Spinal cord (tissue), 10 donors: ENCODE results near the gene ZSWIM3. TPM values are rescaled to one million over a fixed set of nuclear protein-coding genes. Genes with fewer than 3 reads are reported as not detected.
A peak's percentile ranks its signal among the peaks of the same experiment; 100 is the strongest.

Experiments
- DNase-seq, 6 donors: peaks; one replicate each; pipeline versions ENCODE4 v3.0.0 to v3.0.0-alpha.2; 2013 to 2015; ENCODE audit warnings: low spot score in 6 of 6, low read depth in 4 of 6
- H3K27ac ChIP-seq: one replicate; pipeline ENCODE4 v1.5.1; 2013; ENCODE audit warnings: low read depth, low read length, control low read depth
- H3K27me3 ChIP-seq: one replicate; pipeline ENCODE4 v1.6.1; 2013; ENCODE audit warnings: low read length; ENCODE audit not compliant: control insufficient read depth, insufficient read depth
- H3K36me3 ChIP-seq: one replicate; pipeline ENCODE4 v1.6.1; 2013; ENCODE audit warnings: low read length; ENCODE audit not compliant: control insufficient read depth, insufficient read depth
- H3K4me1 ChIP-seq: one replicate; pipeline ENCODE4 v1.6.1; 2013; ENCODE audit warnings: low read length; ENCODE audit not compliant: control insufficient read depth, insufficient read depth
- H3K4me3 ChIP-seq: one replicate; pipeline ENCODE4 v1.5.1; 2013; ENCODE audit warnings: low read depth, low read length, control low read depth
- H3K9me3 ChIP-seq: one replicate; pipeline ENCODE4 v1.6.1; 2013; ENCODE audit warnings: low read length; ENCODE audit not compliant: control insufficient read depth, insufficient read depth
- WGBS: methylation state at CpG from one replicate; pipeline ENCODE4 v1.1.5; 2013; ENCODE audit warnings: missing lambda C conversion rate; ENCODE audit not compliant: insufficient coverage; 5-methylcytosine and 5-hydroxymethylcytosine counted together
- long read RNA-seq, 4 donors: transcript quantifications; one replicate each; lab custom pipeline, GENCODE V29; 2026
- polyA plus RNA-seq, 2 donors: library from polyadenylated mRNA; unstranded; fragments of 120-200 nt; gene quantifications; one replicate each; pipeline ENCODE4 v1.2.1, GENCODE V29; 2013; ENCODE audit not compliant: insufficient read length in 2 of 2
- total RNA-seq, 2 donors: library from RNA; depleted of rRNA in 1 of 2; stranded (reverse); fragments of 120-200 nt in 1 of 2; fragments of >200 nt in 1 of 2; gene quantifications; one replicate each; pipeline versions ENCODE4 v1.2.3 to v1.2.4, GENCODE V29; 2013 to 2014
- donor health status: healthy.

Gene ZSWIM3
- total RNA-seq: 1 to 10 TPM; 8.8 to 9.3 TPM
- polyA plus RNA-seq: 1 to 10 TPM; 6.1 to 7.2 TPM
- long read RNA-seq, donor 1, partial matches to known transcripts: 0 of 2 reads
- long read RNA-seq, donor 1, other reads (novel, unspliced or antisense): 0 of 2 reads
- long read RNA-seq, donor 2, partial matches to known transcripts: 0 of 1 reads
- long read RNA-seq, donor 2, other reads (novel, unspliced or antisense): 0 of 1 reads
- long read RNA-seq, donor 3, partial matches to known transcripts: 0 of 1 reads
- long read RNA-seq, donor 3, other reads (novel, unspliced or antisense): 0 of 1 reads
- long read RNA-seq, donor 4, partial matches to known transcripts: 7 of 8 reads
- long read RNA-seq, donor 4, other reads (novel, unspliced or antisense): 0 of 8 reads

- 0% methylated on average over 31 of the region's 36 CpGs for WGBS
- H3K27ac ChIP-seq: peak within 1 kb of the TSS; percentile 79
- DNase-seq: peak; percentile 100
These were observed at the start of gene ZSWIM3, which contains the start of gene ACOT8 for GRCh38 chr20:45857114-45857881. ZSWIM3 (plus strand) TSS chr20:45857614; CDS start chr20:45857826, 212 bp downstream. ACOT8 (minus strand) TSS chr20:45857392; CDS start chr20:45857315, 77 bp downstream.

GRCh38 chr20:45810191-45810970 lies 47.0 kb upstream of the ZSWIM3 start:
- 80% methylated on average over 2 of the region's 8 CpGs for WGBS
- peaks cover 46% of the 10 kb centered on the region for H3K36me3 ChIP-seq

More at GRCh38 chr20:45857114-45857881, at the start of gene ZSWIM3, which contains the start of gene ACOT8:
- no peaks in the 10 kb centered on the region for H3K9me3 ChIP-seq
- H3K36me3 ChIP-seq: peaks cover 16% of the 10 kb centered on the region
- H3K27me3 ChIP-seq: no peaks in the 10 kb centered on the region
- peaks cover 35% of the 10 kb centered on the region for H3K4me1 ChIP-seq
- peak within 1 kb of the TSS; percentile 84 for H3K4me3 ChIP-seq

GRCh38 chr20:45812157-45813005 lies 45.0 kb upstream of the ZSWIM3 start, which contains the start of gene UBE2C:
UBE2C (plus strand) TSS chr20:45812644; CDS start chr20:45812696, 52 bp downstream.
- Histone ChIP-seq H3K4me1 (peaks cover 11% of the 10 kb centered on the region), H3K4me3 (peak within 1 kb of the TSS; percentile 66), H3K36me3 (peaks cover 41% of the 10 kb centered on the region), H3K27ac (peak within 1 kb of the TSS; percentile 67), H3K9me3 (no peaks in the 10 kb centered on the region), H3K27me3 (no peaks in the 10 kb centered on the region)
- peak; percentile 97 to 100 (median 99) for DNase-seq
- under 1% methylated on average over 65 of the region's 65 CpGs for WGBS

More at GRCh38 chr20:45810191-45810970, 47.0 kb upstream of the ZSWIM3 start:
- Histone ChIP-seq H3K4me1 (peaks cover 11% of the 10 kb centered on the region), H3K9me3 (no peaks in the 10 kb centered on the region), H3K4me3 (no peak overlapping the region), H3K27me3 (no peaks in the 10 kb centered on the region), H3K27ac (no peak overlapping the region)
- no peak for DNase-seq

- H3K36me3 ChIP-seq: peaks cover 37% of the 10 kb centered on the region
- peak overlapping the region; percentile 66 for H3K4me3 ChIP-seq
- 4% methylated on average over 11 of the region's 11 CpGs for WGBS
- H3K9me3 ChIP-seq: no peaks in the 10 kb centered on the region
- no peak overlapping the region for H3K27ac ChIP-seq
- peaks cover 11% of the 10 kb centered on the region for H3K4me1 ChIP-seq
- H3K27me3 ChIP-seq: no peaks in the 10 kb centered on the region
- no peak for DNase-seq
These were observed 44.4 kb upstream of the ZSWIM3 start for GRCh38 chr20:45813006-45813340.

GRCh38 chr20:45813489-45813888 lies 43.9 kb upstream of the ZSWIM3 start:
- no peaks in the 10 kb centered on the region for H3K27me3 ChIP-seq
- peaks cover 32% of the 10 kb centered on the region for H3K36me3 ChIP-seq
- no peak overlapping the region for H3K27ac ChIP-seq
- peaks cover 11% of the 10 kb centered on the region for H3K4me1 ChIP-seq
- no peak for DNase-seq
- H3K9me3 ChIP-seq: no peaks in the 10 kb centered on the region
- WGBS: 61% methylated on average over 4 of the region's 7 CpGs
- H3K4me3 ChIP-seq: peak overlapping the region; percentile 66

GRCh38 chr20:45814314-45814713 lies 43.1 kb upstream of the ZSWIM3 start:
- Histone ChIP-seq H3K4me1 (peaks cover 11% of the 10 kb centered on the region), H3K4me3 (no peak overlapping the region), H3K27ac (no peak overlapping the region), H3K36me3 (peaks cover 24% of the 10 kb centered on the region), H3K9me3 (no peaks in the 10 kb centered on the region), H3K27me3 (no peaks in the 10 kb centered on the region)
- WGBS: 85% methylated on average over 2 of the region's 3 CpGs
- DNase-seq: no peak

GRCh38 chr20:45816951-45817350 lies 40.5 kb upstream of the ZSWIM3 start:
- no peak overlapping the region for H3K27ac ChIP-seq
- H3K36me3 ChIP-seq: peaks cover 12% of the 10 kb centered on the region
- H3K9me3 ChIP-seq: no peaks in the 10 kb centered on the region
- DNase-seq: no peak
- WGBS: no CpG with 5 or more reads among the region's 3 CpGs
- H3K27me3 ChIP-seq: peaks cover 4% of the 10 kb centered on the region
- no peak overlapping the region for H3K4me3 ChIP-seq
- H3K4me1 ChIP-seq: peaks cover 11% of the 10 kb centered on the region

GRCh38 chr20:45817376-45818194 lies 39.8 kb upstream of the ZSWIM3 start:
- Histone ChIP-seq H3K4me3 (no peak overlapping the region), H3K36me3 (peaks cover 12% of the 10 kb centered on the region), H3K27ac (peak overlapping the region; percentile 19), H3K4me1 (peaks cover 12% of the 10 kb centered on the region), H3K27me3 (peaks cover 9% of the 10 kb centered on the region), H3K9me3 (no peaks in the 10 kb centered on the region)
- DNase-seq: no peak
- WGBS: 83% methylated on average over 6 of the region's 9 CpGs
